GM12878 (cell line): ENCODE results near the gene ZNF43. TPM values are rescaled to one million over a fixed set of nuclear protein-coding genes. Genes with fewer than 3 reads are reported as not detected.

Experiments
- ATAC-seq: fragments of 200-7000 bp; cut with Tn5 transposase; 3 replicates; pipeline ENCODE4 v1.9.1; 2020; ENCODE audit warnings: mild to moderate bottlenecking, moderate library complexity
- BruUV-seq: library from RNA; stranded (reverse); fragments of 400-500 nt; replicated peaks from 2 replicates; lab custom pipeline; 2021; lab: Mats Ljungman, UMichigan
- CTCF ChIA-PET: fragments of 300-600 bp; sonication (Branson Sonifier 250); formaldehyde crosslinking; extraction: SDS; loops from one replicate; lab custom pipeline; 2021; ENCODE audit warnings: inconsistent platforms; lab: Yijun Ruan, JAX
- POLR2A ChIA-PET: fragments of 350-600 bp; formaldehyde crosslinking; extraction: SDS; loops from one replicate; lab custom pipeline; 2021; ENCODE audit warnings: inconsistent platforms; lab: Charles Lee
- RAD21 ChIA-PET: fragments of 300-600 bp; sonication (Branson Sonifier 250); formaldehyde crosslinking; loops from one replicate; lab custom pipeline; 2023; ENCODE audit warnings: antibody characterized with exemption; ENCODE audit not compliant: unreplicated experiment; lab: Charles Lee
- SMC1A ChIA-PET: fragments of 300-600 bp; sonication (Branson Sonifier 250); formaldehyde crosslinking; loops from one replicate; lab custom pipeline; 2023; ENCODE audit not compliant: unreplicated experiment, uncharacterized antibody; lab: Charles Lee
- DNase-seq: peaks from one replicate; pipeline ENCODE4 v3.0.0-alpha.2; 2011; ENCODE audit warnings: low read depth, low spot score
- FAIRE-seq: peaks from 3 replicates; lab custom pipeline; 2011; peaks lifted over from hg19 to GRCh38; lab: Jason Lieb, UNC
- H2AFZ ChIP-seq: 2 replicates; pipeline ENCODE4 v1.6.0; 2011; ENCODE audit warnings: low read depth, low read length, control low read depth; ENCODE audit not compliant: control insufficient read depth
- H3K27ac ChIP-seq: 2 replicates; pipeline ENCODE4 v1.5.1; 2011; ENCODE audit warnings: control low read depth; ENCODE audit not compliant: control insufficient read depth, insufficient read depth
- H3K27me3 ChIP-seq, 2 experiments: replicated peaks in 1 of 2; 2 replicates each; pipeline versions ENCODE4 v1.6.0 to v1.6.1; 2011; ENCODE audit warnings: low read length in 1 of 2; ENCODE audit not compliant: control insufficient read depth in 2 of 2, insufficient read depth in 2 of 2
- H3K36me3 ChIP-seq, 2 experiments: 2 replicates each; pipeline ENCODE4 v1.5.1; 2011; ENCODE audit warnings: low read length in 1 of 2; ENCODE audit not compliant: control insufficient read depth in 2 of 2, insufficient read depth in 2 of 2
- H3K4me1 ChIP-seq: 2 replicates; pipeline ENCODE4 v1.6.1; 2011; ENCODE audit warnings: mild to moderate bottlenecking, low read length, moderate library complexity, mixed read lengths; ENCODE audit not compliant: control insufficient read depth, insufficient read depth
- H3K4me2 ChIP-seq: 2 replicates; pipeline ENCODE4 v1.6.0; 2011; ENCODE audit warnings: control low read depth; ENCODE audit not compliant: control insufficient read depth, insufficient read depth
- H3K4me3 ChIP-seq: fragments of 200-600 bp; sonication (generic); 2 replicates; pipeline ENCODE4 v1.5.1; 2016
- H3K79me2 ChIP-seq: 2 replicates; pipeline ENCODE4 v1.6.0; 2011; ENCODE audit warnings: low read length; ENCODE audit not compliant: control insufficient read depth, insufficient read depth
- H3K9ac ChIP-seq: 2 replicates; pipeline ENCODE4 v1.8.0; 2011; ENCODE audit warnings: low read length, control low read depth, mixed read lengths; ENCODE audit not compliant: control insufficient read depth, insufficient read depth
- H3K9me3 ChIP-seq: replicated peaks from 3 replicates; pipeline ENCODE4 v1.5.1; 2011; ENCODE audit warnings: mild to moderate bottlenecking, low read length; ENCODE audit not compliant: control insufficient read depth, insufficient read depth
- H4K20me1 ChIP-seq: 2 replicates; pipeline ENCODE4 v1.6.0; 2011; ENCODE audit not compliant: control insufficient read depth, insufficient read depth
- CBFB ChIP-seq: IDR thresholded peaks from 2 replicates; pipeline ENCODE4 v1.6.1; 2016; ENCODE audit warnings: antibody characterized with exemption, low read depth
- CTCF ChIP-seq, 3 experiments: IDR thresholded peaks in 2 of 3; conservative IDR thresholded peaks in 1 of 3; 2 replicates each; pipeline ENCODE4 v1.5.1; 2011; ENCODE audit warnings: low read depth in 3 of 3, low read length in 3 of 3, mild to moderate bottlenecking in 3 of 3, control low read depth in 2 of 3, moderate library complexity in 2 of 3, inconsistent platforms in 1 of 3, mixed read lengths in 1 of 3; ENCODE audit not compliant: control insufficient read depth in 2 of 3, insufficient read depth in 1 of 3; ENCODE audit errors: extremely low read depth in 1 of 3
- IKZF1 ChIP-seq: fragments of 450-650 bp; conservative IDR thresholded peaks from 2 replicates; pipeline ENCODE4 v1.6.1; 2017; ENCODE audit warnings: antibody characterized with exemption, mild to moderate bottlenecking
- IRF3 ChIP-seq: fragments of 450-650 bp; IDR thresholded peaks from 2 replicates; pipeline ENCODE4 v1.6.1; 2014; ENCODE audit warnings: mild to moderate bottlenecking
- JUND ChIP-seq: IDR thresholded peaks from 2 replicates; pipeline ENCODE4 v1.6.1; 2012; ENCODE audit warnings: low read depth, mild to moderate bottlenecking, low read length, improper control_type of control experiment, moderate library complexity
- MEF2A ChIP-seq: IDR thresholded peaks from 2 replicates; pipeline ENCODE4 v1.6.1; 2011; ENCODE audit warnings: low read depth, mild to moderate bottlenecking, low read length, moderate library complexity; ENCODE audit not compliant: insufficient read depth
- MTA2 ChIP-seq: fragments of 450-650 bp; IDR thresholded peaks from 2 replicates; pipeline ENCODE4 v1.6.1; 2016; ENCODE audit warnings: low read depth, mild to moderate bottlenecking, moderate library complexity
- MYB ChIP-seq: fragments of 150-350 bp; IDR thresholded peaks from 2 replicates; pipeline ENCODE4 v1.6.1; 2014; ENCODE audit warnings: mild to moderate bottlenecking, low read depth, low read length, borderline replicate concordance
- PML ChIP-seq: IDR thresholded peaks from 2 replicates; pipeline ENCODE4 v1.6.1; 2012; ENCODE audit warnings: low read length, inconsistent platforms
- ZBTB40 ChIP-seq: fragments of 450-650 bp; IDR thresholded peaks from 2 replicates; pipeline ENCODE4 v1.6.1; 2016; ENCODE audit warnings: mild to moderate bottlenecking, moderate library complexity, borderline replicate concordance
- ZNF217 ChIP-seq: fragments of 450-650 bp; IDR thresholded peaks from 2 replicates; pipeline ENCODE4 v1.6.1; 2017; ENCODE audit warnings: antibody characterized with exemption, mild to moderate bottlenecking
- ZSCAN29 ChIP-seq: fragments of 450-650 bp; IDR thresholded peaks from 2 replicates; pipeline ENCODE4 v1.6.1; 2017; ENCODE audit warnings: mild to moderate bottlenecking, moderate library complexity
- WGBS: methylation state at CpG from one replicate; pipeline ENCODE4 v1.1.6; 2016; ENCODE audit warnings: low lambda C conversion rate; ENCODE audit not compliant: insufficient replicate concordance, insufficient coverage; ENCODE audit errors: missing lambda C conversion rate; 5-methylcytosine and 5-hydroxymethylcytosine counted together
- in situ Hi-C: fragments of 300-500 bp; cut with MboI; formaldehyde crosslinking; loops from 9 replicates; pipeline ENCODE4 v1.14.3; 2018; ENCODE audit warnings: mixed read lengths
- intact Hi-C: fragments of 100-400 bp; cut with micrococcal nuclease; formaldehyde crosslinking; loops from one replicate; pipeline ENCODE4 v1.14.2; 2022; ENCODE audit not compliant: unreplicated experiment
- polyA plus RNA-seq, 11 experiments: library from polyadenylated mRNA; depleted of rRNA in 4 of 11; unstranded in 6 of 11; stranded (reverse) in 5 of 11; fragments of >200 nt; fragmentation: Nextera tagmentation in 4 of 11; fragmentation: Illumina TruSeq in 1 of 11; extraction: Ambion mirVana in 4 of 11; extraction: Trizol in 1 of 11; gene quantifications; 1 replicate in 1 of 11; 2 replicates in 10 of 11; pipeline versions ENCODE4 v1.2.1 to v1.2.3, GENCODE V29; 2011 to 2016; ENCODE audit warnings: inconsistent platforms in 2 of 11, missing spikeins in 2 of 11, low read depth in 1 of 11
- total RNA-seq, 4 experiments: library from RNA; depleted of rRNA in 3 of 4; stranded (reverse); fragments of >200 nt in 3 of 4; fragmentation: Illumina TruSeq in 1 of 4; extraction: Trizol in 1 of 4; gene quantifications; 2 replicates each; pipeline versions ENCODE4 v1.2.1 to v1.2.3, GENCODE V29; 2013 to 2021
- TF ChIP-seq, protein P1 (sequence below): fragments of 450-650 bp; IDR thresholded peaks from 2 replicates; pipeline ENCODE4 v1.6.1; 2016; ENCODE audit warnings: mild to moderate bottlenecking

Gene ZNF43
- total and polyA plus RNA-seq, 10 of the 15 experiments (the other 5 are each of a cell fraction or from before 2014, with no cell fraction given) = 0.07 to 1.0 (median 0.38) TPM

GRCh38 chr19:21789466-21790085 lies 46.4 kb downstream of the ZNF43 start (continued):
- TF ChIP-seq, protein P1, sequence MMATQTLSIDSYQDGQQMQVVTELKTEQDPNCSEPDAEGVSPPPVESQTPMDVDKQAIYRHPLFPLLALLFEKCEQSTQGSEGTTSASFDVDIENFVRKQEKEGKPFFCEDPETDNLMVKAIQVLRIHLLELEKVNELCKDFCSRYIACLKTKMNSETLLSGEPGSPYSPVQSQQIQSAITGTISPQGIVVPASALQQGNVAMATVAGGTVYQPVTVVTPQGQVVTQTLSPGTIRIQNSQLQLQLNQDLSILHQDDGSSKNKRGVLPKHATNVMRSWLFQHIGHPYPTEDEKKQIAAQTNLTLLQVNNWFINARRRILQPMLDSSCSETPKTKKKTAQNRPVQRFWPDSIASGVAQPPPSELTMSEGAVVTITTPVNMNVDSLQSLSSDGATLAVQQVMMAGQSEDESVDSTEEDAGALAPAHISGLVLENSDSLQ = no peak
- TF ChIP-seq ZSCAN29 = no peak
- TF ChIP-seq IKZF1 = no peak
- TF ChIP-seq ZBTB40 = no peak
- TF ChIP-seq JUND = no peak
- no peak for TF ChIP-seq PML

DNA sequence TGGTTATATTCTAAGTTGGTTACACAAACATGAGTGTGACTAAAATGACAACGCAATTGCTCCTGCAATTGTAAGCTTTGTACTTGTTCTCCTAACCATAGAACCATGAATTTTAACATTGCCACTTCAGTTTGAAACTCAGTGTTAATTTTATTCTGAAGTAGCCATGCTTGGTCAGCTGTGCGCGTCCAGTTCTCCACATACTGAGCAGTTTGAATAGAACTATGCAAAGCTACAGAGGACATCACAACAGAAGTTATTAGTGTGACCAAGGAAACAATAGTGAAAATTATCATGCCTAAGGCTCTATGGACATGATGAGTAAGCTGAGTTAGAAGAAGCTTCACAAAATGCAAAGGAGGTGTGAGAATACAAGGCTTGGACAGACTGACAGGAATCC lies 49.0 kb downstream of the ZNF43 start:
- H3K4me1 ChIP-seq = no peaks in the 10 kb centered on the region
- CTCF ChIA-PET = no interaction called here
- no peak overlapping the region for H3K4me2 ChIP-seq
- SMC1A ChIA-PET = no interaction called here
- in situ Hi-C loops (no loop called here), intact Hi-C loops (no loop called here)
- RAD21 ChIA-PET = no interaction called here
- no peak overlapping the region for H3K27ac ChIP-seq
- ATAC-seq (no peak), FAIRE-seq (no peak), DNase-seq (no peak)
- WGBS = 36% methylated on average over 3 of the region's 3 CpGs
- H3K9me3 ChIP-seq = no peaks in the 10 kb centered on the region; the same call in 2 of the 3 replicates
- H3K36me3 ChIP-seq = no peaks in the 10 kb centered on the region
- no peak overlapping the region for H3K9ac ChIP-seq
- no TSS peak for BruUV-seq
- no peak overlapping the region for H2AFZ ChIP-seq
- POLR2A ChIA-PET = no interaction called here
- H3K4me3 ChIP-seq = no peak overlapping the region
- H3K27me3 ChIP-seq = no peaks in the 10 kb centered on the region
- no peaks in the 10 kb centered on the region for H4K20me1 ChIP-seq
- no peaks in the 10 kb centered on the region for H3K79me2 ChIP-seq
- no peak for TF ChIP-seq ZNF217
- no peak for TF ChIP-seq CBFB
- no peak for TF ChIP-seq IRF3
- TF ChIP-seq MEF2A = no peak
- no peak for TF ChIP-seq CTCF (IDR thresholded peaks at IDR 0.05 in 2 of 3, conservative IDR thresholded peaks at IDR 0.05 in 1 of 3; ENCODE audit: control insufficient read depth in 2 of 3, extremely low read depth in 1 of 3, insufficient read depth in 1 of 3, low read depth in 3 of 3, low read length in 3 of 3)
- TF ChIP-seq MTA2 = no peak
- TF ChIP-seq MYB = no peak
